ENCODE data around the gene LIME1.

- TF ChIP-seq PHF8 (conservative IDR thresholded peaks at IDR 0.05; ENCODE audit: low read depth, low read length) (no peak), RXRA (IDR thresholded peaks at IDR 0.05; ENCODE audit: insufficient read depth, low read depth, low read length) (no peak), HDAC6 (IDR thresholded peaks at IDR 0.05; ENCODE audit: low read depth, low read length) (no peak), CTCF (IDR thresholded peaks at IDR 0.05; ENCODE audit: control extremely low read depth in 1 of 3, insufficient read depth in 1 of 3, low read depth in 1 of 3, low read length in 3 of 3) (no peak), ZNF274 (IDR thresholded peaks at IDR 0.05; ENCODE audit: borderline replicate concordance, extremely low read depth, low read length) (no peak)
Observed at GRCh38 chr20:63754008-63754407, 17.5 kb downstream of the LIME1 start.
